GM21737 (cell line): ENCODE measurements around the gene LGALS13.
"Not testable (repeated sequence)": the region's sequence is repeated elsewhere in the genome, so short reads cannot be mapped to it uniquely, and the experiment has no call there.

Source experiments
- ATAC-seq: cut with Tn5 transposase; IDR thresholded peaks from one replicate; pipeline ENCODE4 v1.9.1; 2021; ENCODE audit warnings: mild to moderate bottlenecking, moderate library complexity; ENCODE audit not compliant: unreplicated experiment

Gene LGALS13

GRCh38 chr19:39613597-39613996 lies 11.3 kb downstream of the LGALS13 start:
- no peak for ATAC-seq

GRCh38 chr19:39617745-39618144 lies 15.4 kb downstream of the LGALS13 start:
- no peak for ATAC-seq

- no peak for ATAC-seq
Observed at GRCh38 chr19:39623946-39624345, 21.6 kb downstream of the LGALS13 start.

- not testable (repeated sequence) for ATAC-seq
Observed at GRCh38 chr19:39627631-39628030, 25.3 kb downstream of the LGALS13 start.

- no peak for ATAC-seq
Observed at GRCh38 chr19:39631178-39631577, 28.9 kb downstream of the LGALS13 start.

GRCh38 chr19:39631626-39632025 lies 29.3 kb downstream of the LGALS13 start:
- no peak for ATAC-seq

- no peak for ATAC-seq
Observed at GRCh38 chr19:39637891-39638290, 35.6 kb downstream of the LGALS13 start.

GRCh38 chr19:39641773-39642172 lies 39.4 kb downstream of the LGALS13 start:
- ATAC-seq: no peak

GRCh38 chr19:39643591-39643990 lies 41.3 kb downstream of the LGALS13 start:
- no peak for ATAC-seq

GRCh38 chr19:39645800-39646411 lies 43.6 kb downstream of the LGALS13 start:
- ATAC-seq: no peak

GRCh38 chr19:39647918-39648317 lies 45.6 kb downstream of the LGALS13 start:
- no peak for ATAC-seq

GRCh38 chr19:39655613-39656012 lies 53.3 kb downstream of the LGALS13 start, which contains the start of gene LGALS16:
TSS of gene LGALS16 (plus strand) at chr19:39655913. CDS start at chr19:39655962, 49 bp downstream.
- no peak for ATAC-seq
